Measurements from ENCODE around the gene SNRK.
A peak's percentile ranks its signal among the peaks of the same experiment; 100 is the strongest.
"Not testable (repeated sequence)": the region's sequence is repeated elsewhere in the genome, so short reads cannot be mapped to it uniquely, and the experiment has no call there.

SNRK gene

GRCh38 chr3:43348350-43348749 is 62.0 kb downstream of the SNRK start:
- no peak for DNase-seq

- DNase-seq, result peak in 1 of 6 experiments; percentile 3
Observed at GRCh38 chr3:43348852-43349574, 62.7 kb downstream of the SNRK start.

GRCh38 chr3:43349716-43350115 is 63.4 kb downstream of the SNRK start:
- no peak for DNase-seq

- no peak for DNase-seq
Observed at GRCh38 chr3:43353393-43353792, 67.1 kb downstream of the SNRK start.

GRCh38 chr3:43353923-43354670 is 67.8 kb downstream of the SNRK start:
- no peak for DNase-seq

- DNase-seq, result not testable (repeated sequence)
Observed at GRCh38 chr3:43356033-43356432, 69.7 kb downstream of the SNRK start.

- DNase-seq, result no peak
Observed at GRCh38 chr3:43361077-43361476, 74.7 kb downstream of the SNRK start.

GRCh38 chr3:43362183-43362582 is 75.8 kb downstream of the SNRK start:
- DNase-seq, result no peak

- DNase-seq, result no peak
Observed at GRCh38 chr3:43362961-43363360, 76.6 kb downstream of the SNRK start.

GRCh38 chr3:43363621-43364266 is 77.4 kb downstream of the SNRK start:
- no peak for DNase-seq

GRCh38 chr3:43364494-43364893 is 78.2 kb downstream of the SNRK start:
- DNase-seq, result no peak

GRCh38 chr3:43364926-43365325 is 78.6 kb downstream of the SNRK start:
- no peak for DNase-seq

- no peak for DNase-seq
Observed at GRCh38 chr3:43365601-43366305, 79.4 kb downstream of the SNRK start.

GRCh38 chr3:43366481-43366880 is 80.1 kb downstream of the SNRK start:
- DNase-seq, result no peak

- DNase-seq, result no peak
Observed at GRCh38 chr3:43366885-43367284, 80.5 kb downstream of the SNRK start.

- no peak for DNase-seq
Observed at GRCh38 chr3:43369404-43370292, 83.3 kb downstream of the SNRK start.

- no peak for DNase-seq
Observed at GRCh38 chr3:43370293-43370980, 84.1 kb downstream of the SNRK start.

GRCh38 chr3:43371494-43371893 is 85.2 kb downstream of the SNRK start:
- no peak for DNase-seq

GRCh38 chr3:43372007-43372740 is 85.8 kb downstream of the SNRK start:
- DNase-seq, result no peak

- DNase-seq, result no peak
Observed at GRCh38 chr3:43372809-43373559, 86.6 kb downstream of the SNRK start.
